Measurements from ENCODE around the gene SLC38A1. TPM values are rescaled to one million over a fixed set of nuclear protein-coding genes. Genes with fewer than 3 reads are reported as not detected.

Gene SLC38A1
- total RNA-seq, 1 experiment from 2014 or later, result 155 TPM

- TF ChIP-seq CEBPB (IDR thresholded peaks at IDR 0.05; ENCODE audit: low read depth) (peak; percentile 90), CTCF (IDR thresholded peaks at IDR 0.05 in 2 of 3, conservative IDR thresholded peaks at IDR 0.05 in 1 of 3; ENCODE audit: borderline replicate concordance in 1 of 3, insufficient read depth in 1 of 3, low read depth in 2 of 3, low read length in 2 of 3) (no peak), POLR2AphosphoS5 (IDR thresholded peaks at IDR 0.05; ENCODE audit: low read depth, low read length) (peak; percentile 54; the same call in 1 of the 2 replicates)
Observed at GRCh38 chr12:46268583-46269428, at the start of gene SLC38A1 (continued).

DNA sequence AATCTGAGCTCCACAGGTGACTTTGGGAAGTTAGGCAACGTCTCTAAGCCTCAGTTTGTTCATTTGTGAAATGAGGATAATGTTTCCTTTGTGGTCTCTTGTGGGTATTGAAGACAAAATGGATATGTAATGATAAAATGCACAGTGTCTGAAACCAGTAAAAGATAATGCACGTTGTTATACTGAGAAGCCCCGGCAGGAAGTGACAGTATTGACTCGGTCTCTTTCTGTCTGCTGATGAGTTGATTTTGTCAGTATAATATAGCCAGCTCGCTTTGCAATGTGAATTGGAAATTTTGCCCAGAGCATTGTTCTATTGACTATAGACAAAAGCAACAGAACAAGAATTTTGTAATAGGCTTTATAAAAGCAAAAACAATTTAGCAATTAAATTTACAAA is 49.2 kb upstream of the SLC38A1 start:
- Histone ChIP-seq H2AFZ (ENCODE audit: low read depth, low read length, poor library complexity, severe bottlenecking) (peak overlapping the region; percentile 2), H3K27me3 (ENCODE audit: insufficient read depth, low read length) (no peaks in the 10 kb centered on the region), H4K20me1 (ENCODE audit: insufficient read depth) (no peaks in the 10 kb centered on the region), H3K4me1 (ENCODE audit: control insufficient read depth in 1 of 2, insufficient read depth in 2 of 2, low read length in 2 of 2) (no peaks in the 10 kb centered on the region), H3K9me2 (ENCODE audit: insufficient read depth) (peaks cover 3% of the 10 kb centered on the region; the same call in 1 of the 2 replicates), H3K9me3 (ENCODE audit: control insufficient read depth in 1 of 2, insufficient read depth in 1 of 2, low read depth in 1 of 2, low read length in 2 of 2) (peaks cover 0 to 5% of the 10 kb centered on the region in 2 experiments; a peak in 1 of 4 replicates), H3K27ac (ENCODE audit: low read depth, low read length) (no peak overlapping the region), H3K4me3 (replicated peaks in 1 of 2; ENCODE audit: low read depth in 1 of 2, low read length in 2 of 2) (no peak overlapping the region), H3K79me2 (ENCODE audit: insufficient read depth, low read length) (no peaks in the 10 kb centered on the region), H3K36me3 (ENCODE audit: control insufficient read depth in 1 of 2, insufficient read depth in 2 of 2, low read length in 2 of 2) (no peaks in the 10 kb centered on the region), H3K4me2 (ENCODE audit: low read length) (no peak overlapping the region), H3K9ac (ENCODE audit: low read length) (no peak overlapping the region)
- no TSS peak for BruUV-seq (replicated peaks)
- DNase-seq (ENCODE audit: low read depth, low spot score), result no peak
- intact Hi-C loops (cut with micrococcal nuclease), result no loop called here
- RAD21 ChIA-PET (ENCODE audit: low non-redundant PET in 1 of 2, low total read pairs in 2 of 2, uncharacterized antibody in 2 of 2, unreplicated experiment in 2 of 2), result no interaction called here
- CTCF ChIA-PET, result no interaction called here
- POLR2A ChIA-PET, result no interaction called here
- TF ChIP-seq EGR1 (IDR thresholded peaks at IDR 0.05; ENCODE audit: low read depth), result no peak
- no peak for TF ChIP-seq CEBPB (IDR thresholded peaks at IDR 0.05; ENCODE audit: low read depth)
- no peak for TF ChIP-seq POLR2AphosphoS5 (IDR thresholded peaks at IDR 0.05; ENCODE audit: low read depth, low read length)
- TF ChIP-seq, protein P1, sequence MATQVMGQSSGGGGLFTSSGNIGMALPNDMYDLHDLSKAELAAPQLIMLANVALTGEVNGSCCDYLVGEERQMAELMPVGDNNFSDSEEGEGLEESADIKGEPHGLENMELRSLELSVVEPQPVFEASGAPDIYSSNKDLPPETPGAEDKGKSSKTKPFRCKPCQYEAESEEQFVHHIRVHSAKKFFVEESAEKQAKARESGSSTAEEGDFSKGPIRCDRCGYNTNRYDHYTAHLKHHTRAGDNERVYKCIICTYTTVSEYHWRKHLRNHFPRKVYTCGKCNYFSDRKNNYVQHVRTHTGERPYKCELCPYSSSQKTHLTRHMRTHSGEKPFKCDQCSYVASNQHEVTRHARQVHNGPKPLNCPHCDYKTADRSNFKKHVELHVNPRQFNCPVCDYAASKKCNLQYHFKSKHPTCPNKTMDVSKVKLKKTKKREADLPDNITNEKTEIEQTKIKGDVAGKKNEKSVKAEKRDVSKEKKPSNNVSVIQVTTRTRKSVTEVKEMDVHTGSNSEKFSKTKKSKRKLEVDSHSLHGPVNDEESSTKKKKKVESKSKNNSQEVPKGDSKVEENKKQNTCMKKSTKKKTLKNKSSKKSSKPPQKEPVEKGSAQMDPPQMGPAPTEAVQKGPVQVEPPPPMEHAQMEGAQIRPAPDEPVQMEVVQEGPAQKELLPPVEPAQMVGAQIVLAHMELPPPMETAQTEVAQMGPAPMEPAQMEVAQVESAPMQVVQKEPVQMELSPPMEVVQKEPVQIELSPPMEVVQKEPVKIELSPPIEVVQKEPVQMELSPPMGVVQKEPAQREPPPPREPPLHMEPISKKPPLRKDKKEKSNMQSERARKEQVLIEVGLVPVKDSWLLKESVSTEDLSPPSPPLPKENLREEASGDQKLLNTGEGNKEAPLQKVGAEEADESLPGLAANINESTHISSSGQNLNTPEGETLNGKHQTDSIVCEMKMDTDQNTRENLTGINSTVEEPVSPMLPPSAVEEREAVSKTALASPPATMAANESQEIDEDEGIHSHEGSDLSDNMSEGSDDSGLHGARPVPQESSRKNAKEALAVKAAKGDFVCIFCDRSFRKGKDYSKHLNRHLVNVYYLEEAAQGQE (IDR thresholded peaks at IDR 0.05; ENCODE audit: low read depth), result no peak
- TF ChIP-seq TCF7L2 (IDR thresholded peaks at IDR 0.05; ENCODE audit: borderline replicate concordance, extremely low read depth, insufficient read depth, insufficient read length), result no peak
- no peak for TF ChIP-seq ZNF274 (IDR thresholded peaks at IDR 0.05; ENCODE audit: low read depth, low read length)
- no peak for ATAC-seq

All from HCT116 (cell line).